ENCODE data around the gene RING1. TPM values are rescaled to one million over a fixed set of nuclear protein-coding genes. Genes with fewer than 3 reads are reported as not detected.

Gene RING1
- polyA plus RNA-seq, 1 of the 3 experiments (the other 2 are of a cell fraction) = 61.3 TPM

- no peaks in the 10 kb centered on the region for H3K9me2 ChIP-seq
- H3K9ac ChIP-seq = no peak overlapping the region
- WGBS (ENCODE audit: low lambda C conversion rate) = 70% methylated on average over 7 of the region's 17 CpGs
- H4K20me1 ChIP-seq (ENCODE audit: insufficient read depth) = no peaks in the 10 kb centered on the region
- ChIA-PET CTCF (interaction anchor here (0.6 to 1.8 kb wide), 2 partner anchors 83 to 1807 kb away, joined by 3 to 10 read pairs; no protein-coding TSS in a partner anchor), POLR2A (no interaction called here)
- H3F3A ChIP-seq (replicated peaks; ENCODE audit: insufficient read depth) = no peaks in the 10 kb centered on the region
- H3K27me3 ChIP-seq (ENCODE audit: insufficient read depth) = no peaks in the 10 kb centered on the region
- no peak for DNase-seq
- TF ChIP-seq GABPA (IDR thresholded peaks at IDR 0.05; ENCODE audit: low read depth) (no peak), EZH2phosphoT487 (IDR thresholded peaks at IDR 0.05; ENCODE audit: borderline replicate concordance, low read depth) (no peak), TCF12 (IDR thresholded peaks at IDR 0.05) (no peak), YY1 (IDR thresholded peaks at IDR 0.05; ENCODE audit: low read depth) (no peak), RFX5 (IDR thresholded peaks at IDR 0.05; ENCODE audit: low read length) (no peak), SMC3 (IDR thresholded peaks at IDR 0.05; ENCODE audit: low read depth, low read length) (no peak), RXRA (IDR thresholded peaks at IDR 0.05; ENCODE audit: borderline replicate concordance, low read depth) (no peak), USF2 (IDR thresholded peaks at IDR 0.05; ENCODE audit: borderline replicate concordance, low read depth, low read length) (no peak), SIN3A (IDR thresholded peaks at IDR 0.05; ENCODE audit: borderline replicate concordance, low read depth, low read length) (no peak), RCOR1 (IDR thresholded peaks at IDR 0.05; ENCODE audit: low read length) (no peak), ELF1 (IDR thresholded peaks at IDR 0.05) (no peak), CTCF (IDR thresholded peaks at IDR 0.05) (no peak), ZBTB33 (IDR thresholded peaks at IDR 0.05; ENCODE audit: borderline replicate concordance, low read depth) (no peak)
- TF ChIP-seq, protein P1, sequence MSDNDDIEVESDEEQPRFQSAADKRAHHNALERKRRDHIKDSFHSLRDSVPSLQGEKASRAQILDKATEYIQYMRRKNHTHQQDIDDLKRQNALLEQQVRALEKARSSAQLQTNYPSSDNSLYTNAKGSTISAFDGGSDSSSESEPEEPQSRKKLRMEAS (IDR thresholded peaks at IDR 0.05; ENCODE audit: low read depth) = no peak
- TF ChIP-seq, protein P2, sequence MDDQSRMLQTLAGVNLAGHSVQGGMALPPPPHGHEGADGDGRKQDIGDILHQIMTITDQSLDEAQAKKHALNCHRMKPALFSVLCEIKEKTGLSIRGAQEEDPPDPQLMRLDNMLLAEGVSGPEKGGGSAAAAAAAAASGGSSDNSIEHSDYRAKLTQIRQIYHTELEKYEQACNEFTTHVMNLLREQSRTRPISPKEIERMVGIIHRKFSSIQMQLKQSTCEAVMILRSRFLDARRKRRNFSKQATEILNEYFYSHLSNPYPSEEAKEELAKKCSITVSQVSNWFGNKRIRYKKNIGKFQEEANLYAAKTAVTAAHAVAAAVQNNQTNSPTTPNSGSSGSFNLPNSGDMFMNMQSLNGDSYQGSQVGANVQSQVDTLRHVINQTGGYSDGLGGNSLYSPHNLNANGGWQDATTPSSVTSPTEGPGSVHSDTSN (IDR thresholded peaks at IDR 0.05) = no peak
- no peaks in the 10 kb centered on the region for H3K79me2 ChIP-seq (ENCODE audit: insufficient read depth)
- no peak overlapping the region for H3K4me3 ChIP-seq (ENCODE audit: low read depth in 2 of 2, low read length in 1 of 2)
- no peak overlapping the region for H3K27ac ChIP-seq (ENCODE audit: low read depth in 2 of 2, low read length in 1 of 2)
- no peak overlapping the region for H3K4me2 ChIP-seq
- H2AFZ ChIP-seq (ENCODE audit: low read depth) = no peak overlapping the region
- peaks cover 0 to 7% of the 10 kb centered on the region in 2 experiments; a peak in 1 of 4 replicates for H3K4me1 ChIP-seq (ENCODE audit: control insufficient read depth in 1 of 2, insufficient read depth in 2 of 2, low read depth in 1 of 2, low read length in 1 of 2)
- no peaks in the 10 kb centered on the region for H3K36me3 ChIP-seq (replicated peaks in 1 of 2; ENCODE audit: control insufficient read depth in 1 of 2, insufficient read depth in 2 of 2, low read length in 1 of 2)
- no peaks in the 10 kb centered on the region for H3K9me3 ChIP-seq
These were observed 42.6 kb upstream of the RING1 start for GRCh38 chr6:33165581-33166258.

Measured in SK-N-SH (cell line).